ENCODE data around the gene REV1. TPM values are rescaled to one million over a fixed set of nuclear protein-coding genes. Genes with fewer than 3 reads are reported as not detected.

Gene REV1
- total and polyA plus RNA-seq, 9 of the 15 experiments (the other 6 are each of a cell fraction or from before 2014, with no cell fraction given), result 12.8 to 54.4 (median 29.6) TPM

- TF ChIP-seq TFE3 (CRISPR knock-in tag; IDR thresholded peaks at IDR 0.05) (no peak), MYC (IDR thresholded peaks at IDR 0.05; ENCODE audit: low read depth, low read length) (no peak), MYC (CRISPR knock-in tag; IDR thresholded peaks at IDR 0.05; ENCODE audit: borderline replicate concordance, low read depth) (no peak), TEAD4 (IDR thresholded peaks at IDR 0.05; ENCODE audit: low read length) (no peak), TEAD4 (CRISPR knock-in tag; IDR thresholded peaks at IDR 0.05; ENCODE audit: borderline replicate concordance) (no peak), NCOA6 (IDR thresholded peaks at IDR 0.05) (no peak), MIER1 (IDR thresholded peaks at IDR 0.05; ENCODE audit: low read depth) (no peak), MCM3 (IDR thresholded peaks at IDR 0.05) (no peak), ZNF449 (CRISPR knock-in tag; IDR thresholded peaks at IDR 0.05) (no peak), ARHGAP35 (IDR thresholded peaks at IDR 0.05; ENCODE audit: partially characterized antibody) (no peak), RNF219 (CRISPR knock-in tag; IDR thresholded peaks at IDR 0.05) (no peak), E2F6 (IDR thresholded peaks at IDR 0.05; ENCODE audit: borderline replicate concordance in 1 of 2, extremely low read depth in 1 of 2, insufficient read depth in 1 of 2, insufficient read length in 1 of 2, low read depth in 1 of 2, low read length in 1 of 2, poor library complexity in 1 of 2, severe bottlenecking in 1 of 2) (no peak), SMARCA5 (IDR thresholded peaks at IDR 0.05) (no peak), ZNF277 (CRISPR knock-in tag; IDR thresholded peaks at IDR 0.05; ENCODE audit: borderline replicate concordance) (no peak), AFF4 (CRISPR knock-in tag; IDR thresholded peaks at IDR 0.05) (no peak)
These were observed 135.7 kb downstream of the REV1 start (continued) for GRCh38 chr2:99354070-99354469.
